Activated CD4-positive, alpha-beta T cell treated with anti-CD3 and anti-CD28 coated beads, Interleukin-2, amount 10 ng/mL, durations not matched to agents 24 days and 14 days (primary cell): ENCODE measurements around the gene NKAIN1. TPM values are rescaled to one million over a fixed set of nuclear protein-coding genes. Genes with fewer than 3 reads are reported as not detected.
"Not testable (repeated sequence)": the region's sequence is repeated elsewhere in the genome, so short reads cannot be mapped to it uniquely, and the experiment has no call there.

Source experiments
- DNase-seq: peaks from one replicate; pipeline ENCODE4 v3.0.0; 2022
- H3K27ac Mint-ChIP-seq: one replicate; pipeline ENCODE4 v1.8.0; 2022; ENCODE audit warnings: mild to moderate bottlenecking, mixed read lengths
- H3K27me3 Mint-ChIP-seq: one replicate; pipeline ENCODE4 v1.8.0; 2022; ENCODE audit warnings: mixed read lengths
- H3K36me3 Mint-ChIP-seq: one replicate; pipeline ENCODE4 v1.8.0; 2022; ENCODE audit warnings: low read depth, mild to moderate bottlenecking, mixed read lengths
- H3K4me1 Mint-ChIP-seq: one replicate; pipeline ENCODE4 v1.8.0; 2021; ENCODE audit warnings: mixed read lengths
- H3K4me3 Mint-ChIP-seq: one replicate; pipeline ENCODE4 v1.8.0; 2022; ENCODE audit warnings: mild to moderate bottlenecking, moderate library complexity, mixed read lengths
- H3K9me3 Mint-ChIP-seq: one replicate; pipeline ENCODE4 v1.8.0; 2021; ENCODE audit warnings: mixed read lengths
- intact Hi-C: fragments of 100-400 bp; cut with micrococcal nuclease; formaldehyde crosslinking; loops from one replicate; pipeline ENCODE4 v1.15.1; 2023
- total RNA-seq: library from RNA; stranded (reverse); gene quantifications from 2 replicates; pipeline ENCODE4 v1.2.3, GENCODE V29; 2022

Gene NKAIN1
- total RNA-seq, 1 donor from 2014 or later: not detected

DNA sequence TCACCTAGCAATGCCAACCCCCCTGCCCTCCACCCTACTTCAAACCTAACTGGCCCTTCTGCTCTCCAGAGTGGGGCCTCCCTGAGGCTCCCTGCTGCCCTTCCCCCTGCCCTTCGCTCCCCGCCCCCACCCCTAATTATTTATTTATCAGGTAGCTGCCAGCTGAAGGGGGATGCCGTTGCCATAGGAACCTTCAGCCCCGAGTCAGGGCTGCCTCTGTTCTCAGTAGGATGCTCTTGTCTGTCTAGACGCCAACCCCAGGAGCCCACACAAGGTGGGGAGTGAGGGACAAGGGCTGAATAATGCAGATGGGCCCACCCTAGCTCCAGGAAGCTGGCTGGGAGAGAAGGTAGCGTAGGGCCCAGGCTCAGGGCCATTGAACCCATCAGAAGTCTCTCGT is 41.1 kb downstream of the NKAIN1 start:
- Mint-ChIP-seq H3K27me3 (no peaks in the 10 kb centered on the region), H3K4me3 (no peak overlapping the region), H3K36me3 (no peaks in the 10 kb centered on the region), H3K4me1 (no peaks in the 10 kb centered on the region), H3K27ac (no peak overlapping the region), H3K9me3 (no peaks in the 10 kb centered on the region)
- DNase-seq: no peak
- intact Hi-C loops: no loop called here

DNA sequence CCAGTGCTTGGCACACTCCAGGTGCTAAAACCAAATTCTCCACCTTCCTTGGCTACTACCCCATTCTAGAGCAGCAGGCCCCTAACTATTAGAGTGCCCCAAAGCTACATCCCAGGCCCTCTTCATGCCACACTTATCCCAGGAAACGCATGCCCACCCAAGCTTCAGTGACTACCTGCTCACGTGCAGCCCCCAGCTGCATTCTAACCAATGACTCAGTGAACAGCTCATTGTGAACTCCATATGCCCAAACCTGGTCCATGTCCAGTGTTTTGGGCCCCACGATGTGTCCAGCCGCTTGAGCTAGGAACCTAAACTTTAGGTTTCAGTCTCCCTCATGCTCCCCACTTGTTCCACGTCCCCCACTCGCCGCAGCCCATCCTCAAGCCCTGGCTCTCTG is 41.5 kb downstream of the NKAIN1 start:
- no peaks in the 10 kb centered on the region for H3K4me1 Mint-ChIP-seq
- no peak overlapping the region for H3K4me3 Mint-ChIP-seq
- H3K27me3 Mint-ChIP-seq: no peaks in the 10 kb centered on the region
- H3K36me3 Mint-ChIP-seq: no peaks in the 10 kb centered on the region
- H3K9me3 Mint-ChIP-seq: no peaks in the 10 kb centered on the region
- DNase-seq: no peak
- H3K27ac Mint-ChIP-seq: no peak overlapping the region
- intact Hi-C loops: no loop called here

DNA sequence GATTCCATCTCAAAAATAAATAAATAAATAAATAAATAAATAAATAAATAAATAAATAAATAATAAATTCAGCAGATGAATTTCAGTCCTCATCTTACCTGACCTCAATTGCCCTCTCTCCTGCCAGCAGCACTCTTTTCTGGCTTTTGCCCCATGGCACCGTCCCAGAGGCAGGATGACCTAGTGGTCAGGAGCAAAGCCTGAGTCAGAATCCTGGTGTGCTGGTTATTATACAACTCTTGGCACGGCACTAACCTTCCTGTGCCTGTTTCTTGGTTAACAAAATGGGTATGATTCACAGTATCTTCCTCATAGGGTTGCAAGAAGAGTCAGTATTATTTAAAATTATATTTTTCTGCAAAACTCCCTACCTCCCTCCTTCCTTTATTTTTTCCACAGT is 43.0 kb downstream of the NKAIN1 start:
- intact Hi-C loops: no loop called here
- no peak overlapping the region for H3K27ac Mint-ChIP-seq
- DNase-seq: no peak
- H3K36me3 Mint-ChIP-seq: no peaks in the 10 kb centered on the region
- H3K4me3 Mint-ChIP-seq: no peak overlapping the region
- H3K9me3 Mint-ChIP-seq: no peaks in the 10 kb centered on the region
- H3K4me1 Mint-ChIP-seq: no peaks in the 10 kb centered on the region
- H3K27me3 Mint-ChIP-seq: no peaks in the 10 kb centered on the region

DNA sequence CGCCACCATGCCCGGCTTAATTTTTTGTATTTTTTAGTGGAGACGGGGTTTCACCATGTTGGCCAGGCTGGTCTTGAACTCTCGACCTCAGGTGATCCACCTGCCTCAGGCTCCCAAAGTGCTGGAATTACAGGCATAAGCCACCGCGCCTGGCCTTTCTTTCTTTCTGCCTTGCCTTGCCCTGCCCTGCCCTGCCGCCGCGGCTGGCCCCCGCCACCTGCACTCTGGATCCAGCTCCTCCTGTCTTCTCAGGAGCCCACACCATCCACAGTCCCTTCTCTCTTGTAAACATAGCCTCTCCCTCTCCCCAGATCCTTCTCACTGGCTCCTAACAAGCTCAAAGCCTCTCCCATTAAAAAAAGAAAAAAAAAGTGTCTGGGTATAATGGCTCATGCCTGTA is 44.4 kb downstream of the NKAIN1 start:
- H3K4me1 Mint-ChIP-seq, H3K27ac Mint-ChIP-seq, H3K4me3 Mint-ChIP-seq, H3K27me3 Mint-ChIP-seq, H3K36me3 Mint-ChIP-seq, H3K9me3 Mint-ChIP-seq, intact Hi-C loops, DNase-seq: not testable (repeated sequence)

DNA sequence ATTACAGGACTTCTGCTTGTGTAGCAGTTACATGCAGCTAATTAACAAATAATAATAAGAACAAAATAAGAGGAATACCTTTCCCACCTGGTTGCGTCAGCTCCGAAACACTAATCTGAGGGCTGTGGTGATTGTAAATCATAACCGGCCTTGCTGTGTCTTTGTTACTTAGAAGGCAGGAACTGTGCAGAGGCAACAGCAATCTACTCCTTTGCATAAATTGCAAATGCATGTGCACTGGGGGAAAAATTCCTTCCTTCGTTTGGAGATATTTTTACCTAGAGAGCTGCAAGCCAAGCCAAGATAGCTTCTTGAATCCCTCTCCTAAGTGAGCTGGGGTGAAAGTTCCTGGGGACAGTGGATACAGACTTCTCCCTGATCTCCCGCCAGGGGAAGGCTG is 46.0 kb downstream of the NKAIN1 start:
- Mint-ChIP-seq H3K27ac (no peak overlapping the region), H3K9me3 (no peaks in the 10 kb centered on the region), H3K4me3 (no peak overlapping the region), H3K27me3 (no peaks in the 10 kb centered on the region), H3K36me3 (no peaks in the 10 kb centered on the region), H3K4me1 (no peaks in the 10 kb centered on the region)
- intact Hi-C loops: no loop called here
- no peak for DNase-seq

DNA sequence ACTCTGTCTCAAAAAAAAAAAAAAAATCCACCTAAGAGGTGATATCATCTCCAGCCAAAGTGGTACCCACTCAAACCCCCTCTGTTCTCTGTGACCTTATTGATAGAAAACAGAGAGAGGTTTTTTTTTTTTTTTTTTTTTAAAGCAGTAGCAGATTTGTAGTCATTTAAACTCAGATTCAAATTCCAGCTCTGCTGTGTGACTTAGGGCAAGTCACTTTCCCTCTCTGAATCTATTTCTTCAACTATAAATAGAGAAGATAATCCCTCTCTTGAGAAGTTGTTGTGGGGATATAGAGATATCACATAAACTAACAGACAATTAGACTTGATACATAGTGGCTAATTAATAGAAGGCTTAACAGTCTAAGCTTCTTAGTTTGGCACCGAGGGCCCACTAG is 48.4 kb downstream of the NKAIN1 start:
- H3K4me3 Mint-ChIP-seq: no peak overlapping the region
- H3K27me3 Mint-ChIP-seq: no peaks in the 10 kb centered on the region
- no peak for DNase-seq
- H3K9me3 Mint-ChIP-seq: no peaks in the 10 kb centered on the region
- H3K27ac Mint-ChIP-seq: no peak overlapping the region
- intact Hi-C loops: no loop called here
- no peaks in the 10 kb centered on the region for H3K4me1 Mint-ChIP-seq
- H3K36me3 Mint-ChIP-seq: no peaks in the 10 kb centered on the region

DNA sequence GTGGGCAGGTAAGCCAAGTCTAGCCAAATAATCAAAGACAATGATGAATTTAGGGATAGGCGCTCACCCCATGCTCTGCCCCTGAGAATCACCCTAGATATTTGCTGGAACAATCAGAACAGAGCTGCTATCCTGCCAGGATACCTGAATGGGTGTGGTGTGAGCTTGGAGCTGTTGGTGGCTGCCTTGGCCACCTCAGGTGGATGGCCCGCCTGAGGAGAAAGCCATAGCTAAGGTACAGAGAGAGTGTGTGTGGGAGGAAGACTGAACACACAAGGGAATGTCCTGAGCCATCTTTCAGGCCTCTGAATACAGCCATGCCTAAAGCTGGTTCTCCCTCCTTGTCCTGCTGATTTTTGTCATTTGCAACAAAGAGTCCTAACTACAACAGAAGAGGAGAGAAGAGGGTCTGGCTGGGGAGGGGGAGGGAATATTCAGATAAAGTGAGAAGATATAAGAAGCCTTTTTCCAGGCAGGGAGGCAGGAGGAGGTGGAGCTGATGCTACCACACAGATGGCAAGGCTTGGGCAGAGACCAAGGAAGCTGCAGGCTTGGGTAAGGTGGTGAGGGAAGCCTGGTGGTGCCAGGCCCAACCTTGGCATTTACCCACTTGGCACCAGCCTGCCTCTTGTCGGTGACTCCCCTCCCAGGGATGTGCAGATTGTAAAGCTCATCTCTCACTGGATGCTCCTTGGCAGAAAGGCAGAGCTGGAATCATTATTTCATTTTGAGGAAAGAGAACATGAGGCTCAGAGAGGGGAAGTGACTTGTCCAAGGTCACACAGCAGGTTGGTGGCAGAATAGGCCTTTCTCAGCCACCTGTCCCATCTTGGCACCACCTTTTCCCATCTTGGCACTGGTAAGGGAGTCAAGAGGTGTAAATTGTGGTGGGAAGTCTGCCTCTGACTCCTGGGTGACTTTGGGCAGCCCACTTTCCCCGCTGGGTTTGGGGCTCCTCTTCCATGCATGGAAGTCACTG is 49.7 kb downstream of the NKAIN1 start:
- Mint-ChIP-seq H3K4me3 (no peak overlapping the region), H3K27ac (no peak overlapping the region), H3K36me3 (no peaks in the 10 kb centered on the region), H3K27me3 (no peaks in the 10 kb centered on the region), H3K4me1 (no peaks in the 10 kb centered on the region), H3K9me3 (no peaks in the 10 kb centered on the region)
- intact Hi-C loops: no loop called here
- no peak for DNase-seq

DNA sequence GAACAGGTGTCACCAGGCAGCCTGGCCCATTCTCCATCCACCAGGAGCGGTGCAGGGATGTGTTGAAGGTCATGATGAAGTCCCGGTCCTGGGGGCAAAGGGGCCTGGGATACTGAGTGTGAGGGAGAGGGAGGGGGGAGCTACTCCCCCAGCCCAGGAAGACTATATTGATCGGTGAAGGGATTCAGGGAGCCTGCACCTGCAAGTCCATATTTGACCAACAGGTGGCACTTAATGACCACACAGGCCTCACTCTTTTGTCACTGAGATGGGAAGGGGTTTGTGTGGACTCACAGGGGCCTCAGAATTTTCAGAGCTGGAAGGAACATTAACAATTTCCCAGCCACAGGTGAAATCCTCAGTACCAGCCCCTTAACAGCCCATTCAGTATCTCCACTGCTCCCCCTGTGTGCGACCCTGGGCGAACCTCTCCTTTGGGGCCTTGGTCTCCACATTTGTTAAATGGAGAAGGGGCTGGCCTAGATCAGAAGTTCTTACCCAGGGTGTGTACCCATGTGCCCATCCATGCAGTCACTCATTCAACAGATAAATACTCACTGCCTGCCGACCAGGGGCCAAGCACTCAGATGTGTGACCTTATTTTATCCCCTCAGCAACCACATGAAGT is 55.6 kb downstream of the NKAIN1 start:
- peaks cover 5% of the 10 kb centered on the region for H3K4me1 Mint-ChIP-seq
- H3K27ac Mint-ChIP-seq: no peak overlapping the region
- no peak overlapping the region for H3K4me3 Mint-ChIP-seq

DNA sequence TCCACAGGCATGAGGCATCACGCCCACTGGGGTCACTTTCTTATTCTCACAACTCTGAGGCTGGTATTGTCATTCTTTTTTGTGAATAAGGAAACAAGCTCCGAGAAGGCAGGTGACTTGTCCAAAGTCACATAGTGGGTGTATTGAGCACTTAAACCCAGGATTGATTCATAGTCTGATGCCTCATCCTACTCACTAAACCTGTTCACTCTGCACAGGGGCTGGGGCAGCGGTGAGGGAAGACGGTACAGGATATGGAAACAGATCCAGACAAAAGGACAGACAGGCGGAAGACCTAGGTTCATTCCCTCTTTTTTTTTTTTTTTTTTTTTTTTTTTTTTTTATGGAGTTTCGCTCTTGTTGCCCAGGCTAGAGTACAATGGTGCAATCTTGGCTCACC is 56.6 kb downstream of the NKAIN1 start:
- H3K9me3 Mint-ChIP-seq: no peaks in the 10 kb centered on the region
- intact Hi-C loops: loop anchor here (5.0 kb wide), 1 partner anchor 364 kb away; no protein-coding TSS in a partner anchor
- H3K36me3 Mint-ChIP-seq: no peaks in the 10 kb centered on the region
- DNase-seq: no peak
- H3K4me1 Mint-ChIP-seq: peaks cover 5% of the 10 kb centered on the region
- no peak overlapping the region for H3K4me3 Mint-ChIP-seq
- peaks cover 26% of the 10 kb centered on the region for H3K27me3 Mint-ChIP-seq
- H3K27ac Mint-ChIP-seq: no peak overlapping the region

More for the DNA sequence above, 55.6 kb downstream of the NKAIN1 start:
- no peaks in the 10 kb centered on the region for H3K36me3 Mint-ChIP-seq
- H3K27me3 Mint-ChIP-seq: peaks cover 23% of the 10 kb centered on the region
- DNase-seq: peak; percentile 83
- H3K9me3 Mint-ChIP-seq: no peaks in the 10 kb centered on the region
- intact Hi-C loops: loop anchor here (2.0 to 5.0 kb wide), 2 partner anchors 151 to 363 kb away; no protein-coding TSS in a partner anchor

DNA sequence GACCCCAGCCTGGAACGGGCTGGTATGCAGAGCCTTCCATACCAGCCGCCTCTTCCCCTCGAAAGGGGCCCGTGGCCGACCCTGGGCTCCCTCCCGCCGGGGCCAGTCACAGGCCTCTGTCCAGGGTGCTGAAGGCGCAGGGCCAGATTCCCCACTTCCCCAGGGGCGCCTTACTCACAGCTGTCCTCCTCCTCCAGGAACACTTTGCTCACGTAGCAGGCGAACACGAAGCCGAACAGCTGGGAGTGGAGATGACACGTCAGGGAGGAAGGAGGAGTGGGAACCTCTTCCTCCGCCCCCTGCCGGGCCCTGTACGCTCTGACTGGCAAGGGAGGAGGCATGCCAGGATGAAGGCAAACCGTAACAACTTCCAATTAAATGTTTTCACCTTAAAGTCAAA is 57.3 kb downstream of the NKAIN1 start:
- Mint-ChIP-seq H3K36me3 (no peaks in the 10 kb centered on the region), H3K27me3 (peaks cover 26% of the 10 kb centered on the region), H3K9me3 (no peaks in the 10 kb centered on the region), H3K4me3 (peak overlapping the region; percentile 37), H3K4me1 (peaks cover 5% of the 10 kb centered on the region), H3K27ac (no peak overlapping the region)
- intact Hi-C loops: loop anchor here (1.0 to 5.0 kb wide), 3 partner anchors 20 to 365 kb away; no protein-coding TSS in a partner anchor
- DNase-seq: peak; percentile 89

DNA sequence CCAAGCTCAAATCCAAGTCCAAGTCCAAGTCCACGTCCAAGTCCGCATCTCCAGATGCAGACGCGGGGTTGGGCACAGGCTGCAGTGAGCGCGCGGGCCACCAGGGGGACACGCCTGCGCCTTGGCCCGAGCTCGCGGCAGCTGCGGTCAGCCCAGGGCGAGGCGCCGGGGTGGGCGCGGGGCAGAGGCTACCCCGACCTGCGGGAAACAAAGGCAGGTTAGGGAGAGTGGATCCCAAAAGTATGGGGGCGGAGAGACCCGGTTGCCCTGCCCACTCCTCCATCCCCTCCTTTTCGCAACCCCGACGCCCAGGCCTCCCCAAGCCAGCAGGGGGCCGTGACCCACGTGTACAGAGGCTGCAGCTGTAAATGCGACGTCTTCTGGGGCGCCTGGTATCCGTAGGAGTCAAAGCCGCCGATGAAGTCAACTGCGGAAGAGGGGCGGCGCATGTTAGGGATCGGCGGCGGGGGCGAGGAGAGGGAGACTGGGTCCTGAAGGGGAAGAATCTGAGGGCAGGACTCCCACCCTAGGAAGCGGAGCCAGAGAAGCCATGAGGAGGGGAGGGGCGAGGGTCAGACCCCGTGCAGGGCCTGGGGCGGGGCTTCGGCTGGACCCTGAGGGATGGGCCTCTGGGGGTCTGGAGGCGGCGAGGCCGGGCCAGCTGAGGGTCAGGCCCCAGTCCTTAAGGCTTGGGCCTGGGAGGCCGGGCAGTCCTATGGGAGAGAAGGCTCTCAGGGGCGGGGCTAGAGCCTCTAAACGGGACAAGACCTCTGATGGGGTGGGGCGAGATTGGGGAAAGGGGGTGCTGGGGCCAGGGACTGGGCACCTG is 58.0 kb downstream of the NKAIN1 start:
- H3K4me3 Mint-ChIP-seq: peak overlapping the region; percentile 62
- no peaks in the 10 kb centered on the region for H3K9me3 Mint-ChIP-seq
- H3K27ac Mint-ChIP-seq: no peak overlapping the region
- intact Hi-C loops: loop anchor here (1.0 to 5.0 kb wide), 3 partner anchors 19 to 366 kb away; no protein-coding TSS in a partner anchor
- peaks cover 26% of the 10 kb centered on the region for H3K27me3 Mint-ChIP-seq
- no peaks in the 10 kb centered on the region for H3K36me3 Mint-ChIP-seq
- peaks cover 5% of the 10 kb centered on the region for H3K4me1 Mint-ChIP-seq
- peak; percentile 89 for DNase-seq

DNA sequence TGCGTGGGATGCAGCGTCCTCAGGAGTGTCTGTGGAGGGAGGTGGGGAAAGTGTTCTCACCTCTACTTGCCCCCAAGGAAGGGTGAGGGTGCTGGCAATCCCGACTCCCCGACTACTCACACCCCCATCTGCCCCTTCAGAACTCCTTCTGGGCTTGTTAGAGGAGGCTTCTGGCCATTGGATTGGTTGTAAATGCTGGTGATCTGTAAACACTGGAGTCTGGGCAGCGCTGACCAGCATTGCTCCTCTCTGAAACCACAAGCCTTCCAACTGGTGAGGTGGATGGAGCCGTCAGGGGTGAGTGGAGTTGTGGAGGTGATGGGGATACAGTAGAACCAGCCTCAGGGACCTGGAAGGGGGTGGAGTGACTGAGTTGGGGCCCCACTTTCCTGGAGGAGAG is 59.3 kb downstream of the NKAIN1 start:
- H3K27me3 Mint-ChIP-seq: peaks cover 26% of the 10 kb centered on the region
- H3K4me3 Mint-ChIP-seq: peak overlapping the region; percentile 21
- H3K4me1 Mint-ChIP-seq: peaks cover 5% of the 10 kb centered on the region
- DNase-seq: no peak
- no peaks in the 10 kb centered on the region for H3K36me3 Mint-ChIP-seq
- H3K9me3 Mint-ChIP-seq: no peaks in the 10 kb centered on the region
- H3K27ac Mint-ChIP-seq: no peak overlapping the region
- intact Hi-C loops: loop anchor here (5.0 kb wide), 1 partner anchor 367 kb away; no protein-coding TSS in a partner anchor

DNA sequence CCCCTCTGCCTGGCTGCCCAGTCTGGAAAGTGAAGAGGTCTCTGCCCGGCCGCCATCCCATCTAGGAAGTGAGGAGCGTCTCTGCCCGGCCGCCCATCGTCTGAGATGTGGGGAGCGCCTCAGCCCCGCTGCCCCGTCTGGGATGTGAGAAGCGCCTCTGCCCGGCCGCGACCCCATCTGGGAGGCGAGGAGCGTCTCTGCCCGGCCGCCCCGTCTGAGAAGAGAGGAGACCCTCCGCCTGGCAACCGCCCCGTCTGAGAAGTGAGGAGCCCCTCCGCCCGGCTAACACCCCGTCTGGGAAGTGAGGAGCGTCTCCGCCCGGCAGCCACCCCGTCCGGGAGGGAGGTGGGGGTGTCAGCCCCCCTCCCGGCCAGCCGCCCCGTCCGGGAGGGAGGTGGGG is 63.4 kb downstream of the NKAIN1 start:
- H3K27ac Mint-ChIP-seq, H3K9me3 Mint-ChIP-seq, H3K4me3 Mint-ChIP-seq, H3K36me3 Mint-ChIP-seq, DNase-seq, intact Hi-C loops, H3K4me1 Mint-ChIP-seq: not testable (repeated sequence)
- peaks cover 20% of the 10 kb centered on the region for H3K27me3 Mint-ChIP-seq

DNA sequence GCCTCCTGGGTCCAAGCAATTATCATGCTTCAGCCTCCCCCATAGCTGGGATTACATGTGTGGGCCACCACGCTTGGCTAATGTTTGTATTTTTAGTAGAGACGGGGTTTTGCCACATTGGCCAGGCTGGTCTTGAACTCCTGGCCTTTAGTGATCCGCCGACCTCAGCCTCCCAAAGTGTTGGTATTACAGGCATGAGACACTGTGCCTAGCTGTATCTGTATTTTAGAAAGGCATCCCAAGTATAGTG is 69.3 kb downstream of the NKAIN1 start:
- no peak for DNase-seq
- intact Hi-C loops: no loop called here
- peaks cover 6% of the 10 kb centered on the region for H3K4me1 Mint-ChIP-seq
- no peaks in the 10 kb centered on the region for H3K9me3 Mint-ChIP-seq
- no peaks in the 10 kb centered on the region for H3K27me3 Mint-ChIP-seq
- H3K36me3 Mint-ChIP-seq: no peaks in the 10 kb centered on the region
- no peak overlapping the region for H3K4me3 Mint-ChIP-seq
- H3K27ac Mint-ChIP-seq: peak overlapping the region; percentile 58
